B cell (primary cell): Measurements from ENCODE around the gene NELFA. TPM values are rescaled to one million over a fixed set of nuclear protein-coding genes. Genes with fewer than 3 reads are reported as not detected.

Source experiments
- ATAC-seq: fragments of 200-7000 bp; cut with Tn5 transposase; one replicate; pipeline ENCODE4 v1.10.0; 2021; ENCODE audit warnings: low read depth, mild to moderate bottlenecking, moderate number of reproducible peaks, moderate library complexity
- CTCF ChIA-PET: fragments of 350-600 bp; sonication (Branson Sonifier 250); formaldehyde crosslinking; loops from one replicate; lab custom pipeline; 2021; ENCODE audit warnings: antibody characterized with exemption, inconsistent platforms; lab: Charles Lee
- POLR2A ChIA-PET: fragments of 350-600 bp; sonication (Branson Sonifier 250); formaldehyde crosslinking; loops from one replicate; lab custom pipeline; 2021; ENCODE audit warnings: antibody characterized with exemption; lab: Charles Lee
- DNase-seq: peaks from one replicate; pipeline ENCODE4 v3.0.0; 2013
- H2AFZ ChIP-seq: 2 replicates; pipeline ENCODE4 v1.6.1; 2012; ENCODE audit warnings: mild to moderate bottlenecking, low read depth, low read length; ENCODE audit not compliant: insufficient read depth, poor library complexity, severe bottlenecking
- H3K27ac ChIP-seq, 2 donors: 1 replicate in 1 of 2; 2 replicates in 1 of 2; pipeline ENCODE4 v1.5.1; 2012 to 2013; ENCODE audit warnings: low read length in 2 of 2, mild to moderate bottlenecking in 2 of 2, moderate library complexity in 1 of 2
- H3K27me3 ChIP-seq, 4 experiments: fragments of 200-600 bp in 1 of 4; sonication (generic) in 1 of 4; replicated peaks in 1 of 4; 1 replicate in 2 of 4; 2 replicates in 2 of 4; pipeline versions ENCODE4 v1.6.1 to v1.7.0; 2013 to 2016; ENCODE audit warnings: low read length in 3 of 4, mild to moderate bottlenecking in 2 of 4, mixed read lengths in 1 of 4, moderate library complexity in 1 of 4; ENCODE audit not compliant: insufficient read depth in 4 of 4, control insufficient read depth in 3 of 4; ENCODE audit errors: control extremely low read depth in 1 of 4
- H3K36me3 ChIP-seq, 2 experiments: replicated peaks in 1 of 2; 1 replicate in 1 of 2; 2 replicates in 1 of 2; pipeline versions ENCODE4 v1.6.1 to v1.7.1; 2013; ENCODE audit warnings: low read length in 1 of 2; ENCODE audit not compliant: insufficient read depth in 2 of 2, control insufficient read depth in 1 of 2; ENCODE audit errors: control extremely low read depth in 1 of 2, extremely low read depth in 1 of 2
- H3K4me1 ChIP-seq, 2 donors: fragments of 200-600 bp in 1 of 2; sonication (generic) in 1 of 2; 1 replicate in 1 of 2; 2 replicates in 1 of 2; pipeline versions ENCODE4 v1.5.1 to v1.6.1; 2013 to 2017; ENCODE audit warnings: low read length in 2 of 2; ENCODE audit not compliant: control insufficient read depth in 2 of 2, insufficient read depth in 2 of 2
- H3K4me2 ChIP-seq: replicated peaks from 2 replicates; pipeline ENCODE3; 2012; ENCODE audit warnings: mild to moderate bottlenecking, low read depth, low read length; ENCODE audit not compliant: poor library complexity, severe bottlenecking
- H3K4me3 ChIP-seq, 5 experiments: fragments of 200-600 bp in 1 of 5; sonication (generic) in 1 of 5; 1 replicate in 3 of 5; 2 replicates in 2 of 5; pipeline versions ENCODE4 v1.5.1 to v1.7.0; 2011 to 2016; ENCODE audit warnings: low read length in 4 of 5, mild to moderate bottlenecking in 4 of 5, low read depth in 2 of 5, control low read depth in 1 of 5, moderate library complexity in 1 of 5; ENCODE audit not compliant: insufficient read depth in 1 of 5; ENCODE audit errors: control extremely low read depth in 1 of 5, extremely low read depth in 1 of 5
- H3K79me2 ChIP-seq: fragments of 200-600 bp; sonication (generic); one replicate; pipeline ENCODE4 v1.6.0; 2016; ENCODE audit warnings: low read length; ENCODE audit not compliant: control insufficient read depth, insufficient read depth
- H3K9ac ChIP-seq: fragments of 200-600 bp; sonication (generic); 2 replicates; pipeline ENCODE4 v1.6.1; 2017; ENCODE audit warnings: mild to moderate bottlenecking, low read length, moderate library complexity
- H3K9me3 ChIP-seq, 3 donors: one replicate each; pipeline versions ENCODE4 v1.6.1 to v1.7.1; 2013; ENCODE audit warnings: low read length in 2 of 3; ENCODE audit not compliant: control insufficient read depth in 2 of 3, insufficient read depth in 1 of 3; ENCODE audit errors: control extremely low read depth in 1 of 3
- H4K20me1 ChIP-seq: 2 replicates; pipeline ENCODE4 v1.6.0; 2012; ENCODE audit warnings: mild to moderate bottlenecking, low read length; ENCODE audit not compliant: insufficient read depth, control insufficient read depth, poor library complexity, severe bottlenecking
- H3K27ac Mint-ChIP-seq: one replicate; pipeline ENCODE4 v1.8.0; 2021; ENCODE audit warnings: mixed read lengths
- H3K27me3 Mint-ChIP-seq: one replicate; pipeline ENCODE4 v1.8.0; 2021; ENCODE audit warnings: mixed read lengths
- H3K4me1 Mint-ChIP-seq: one replicate; pipeline ENCODE4 v1.8.0; 2021; ENCODE audit warnings: mixed read lengths
- H3K4me3 Mint-ChIP-seq: one replicate; pipeline ENCODE4 v1.8.0; 2021; ENCODE audit warnings: mixed read lengths
- H3K9me3 Mint-ChIP-seq: one replicate; pipeline ENCODE4 v1.8.0; 2022; ENCODE audit warnings: mixed read lengths; ENCODE audit not compliant: insufficient read depth
- CTCF ChIP-seq: fragments of 200-600 bp; IDR thresholded peaks from one replicate; pipeline ENCODE4 v1.8.0; 2022; ENCODE audit warnings: antibody characterized with exemption, mild to moderate bottlenecking
- EZH2 ChIP-seq: IDR thresholded peaks from 2 replicates; pipeline ENCODE4 v1.6.1; 2012; ENCODE audit warnings: borderline replicate concordance, low read depth, mild to moderate bottlenecking, moderate library complexity, low read length; ENCODE audit not compliant: insufficient read depth, poor library complexity, severe bottlenecking
- WGBS: methylation state at CpG from one replicate; pipeline ENCODE4 v1.1.5; 2013; ENCODE audit warnings: missing lambda C conversion rate; ENCODE audit not compliant: insufficient coverage; 5-methylcytosine and 5-hydroxymethylcytosine counted together
- intact Hi-C: fragments of 100-400 bp; cut with micrococcal nuclease; formaldehyde crosslinking; loops from one replicate; pipeline ENCODE4 v1.10.0; 2022
- polyA plus RNA-seq: library from polyadenylated mRNA; depleted of rRNA; stranded (reverse); fragments of >200 nt; gene quantifications from 2 replicates; pipeline ENCODE4 v1.2.3, GENCODE V29; 2012
- total RNA-seq, 2 donors: library from RNA; stranded (reverse); fragments of 120-200 nt in 1 of 2; gene quantifications; 1 replicate in 1 of 2; 2 replicates in 1 of 2; pipeline versions ENCODE4 v1.2.3 to v1.2.4, GENCODE V29; 2013 to 2022

The NELFA gene
- total and polyA plus RNA-seq, 2 donors (not counting 1 experiment from before 2014, with no cell fraction given), result 42.8 to 60.7 TPM

GRCh38 chr4:2009651-2010233 lies 968 bp upstream of the NELFA start:
- POLR2A ChIA-PET, result interaction anchor here (0.8 kb wide), 1 partner anchor 252 kb away, joined by 4 read pairs; the partner anchor contains the start of gene MXD4

More at GRCh38 chr4:2009651-2010233, 968 bp upstream of the NELFA start:
- H3K4me2 ChIP-seq, result peak overlapping the region; percentile 93
- H3K27ac ChIP-seq, result peak overlapping the region; percentile 97 to 99
- H3K9me3 Mint-ChIP-seq, result no peaks in the 10 kb centered on the region
- H3K27me3 ChIP-seq, result no peaks in the 10 kb centered on the region
- peak overlapping the region; percentile 47 to 93 (median 85) for H3K4me3 ChIP-seq
- H3K4me1 Mint-ChIP-seq, result peaks cover 32% of the 10 kb centered on the region
- TF ChIP-seq EZH2 (no peak), CTCF (no peak)
- ATAC-seq (no peak), DNase-seq (peak; percentile 71)
- H3K79me2 ChIP-seq, result peaks cover 41% of the 10 kb centered on the region
- H2AFZ ChIP-seq, result peak overlapping the region; percentile 99
- H3K27ac Mint-ChIP-seq, result peak overlapping the region; percentile 90
- CTCF ChIA-PET, result no interaction called here
- no peaks in the 10 kb centered on the region for H3K9me3 ChIP-seq
- H3K4me1 ChIP-seq, result peaks cover 10 to 21% of the 10 kb centered on the region in 2 donors
- peaks cover 4% of the 10 kb centered on the region for H3K27me3 Mint-ChIP-seq
- intact Hi-C loops, result loop anchor here (1.0 to 10.0 kb wide), 5 partner anchors 32 to 528 kb away; partner anchors contain the start of genes FAM193A, HAUS3, NSD2 and POLN
- H3K36me3 ChIP-seq, result peaks cover 2 to 6% of the 10 kb centered on the region in 2 experiments
- WGBS, result 4% methylated on average over 10 of the region's 23 CpGs
- H3K4me3 Mint-ChIP-seq, result peak overlapping the region; percentile 95
- H4K20me1 ChIP-seq, result peaks cover 7% of the 10 kb centered on the region
- peak overlapping the region; percentile 96 for H3K9ac ChIP-seq
